Astrocyte (in vitro differentiated cells and primary cell): ENCODE data around the gene LMNTD2. TPM values are rescaled to one million over a fixed set of nuclear protein-coding genes. Genes with fewer than 3 reads are reported as not detected.

ENCODE experiments used
- DNase-seq: peaks from one replicate; pipeline ENCODE4 v3.0.0-alpha.2; 2010; ENCODE audit warnings: low read depth
- FAIRE-seq: peaks from 2 replicates; lab custom pipeline; 2011; peaks lifted over from hg19 to GRCh38; lab: Jason Lieb, UNC
- H2AFZ ChIP-seq: 2 replicates; pipeline ENCODE4 v1.6.0; 2012; ENCODE audit warnings: low read depth, low read length, inconsistent platforms
- H3K27ac ChIP-seq: 2 replicates; pipeline ENCODE4 v1.5.1; 2011; ENCODE audit warnings: low read depth, low read length, inconsistent platforms
- H3K27me3 ChIP-seq: 2 replicates; pipeline ENCODE4 v1.6.0; 2011; ENCODE audit warnings: low read length, inconsistent platforms; ENCODE audit not compliant: insufficient read depth
- H3K36me3 ChIP-seq: 2 replicates; pipeline ENCODE4 v1.5.1; 2011; ENCODE audit warnings: low read length, inconsistent platforms; ENCODE audit not compliant: insufficient read depth
- H3K4me1 ChIP-seq: 2 replicates; pipeline ENCODE4 v1.5.1; 2011; ENCODE audit warnings: low read length, inconsistent platforms; ENCODE audit not compliant: insufficient read depth
- H3K4me2 ChIP-seq: 2 replicates; pipeline ENCODE4 v1.6.0; 2012; ENCODE audit warnings: low read length, inconsistent platforms
- H3K4me3 ChIP-seq: 2 replicates; pipeline ENCODE4 v1.5.1; 2011; ENCODE audit warnings: low read depth, mild to moderate bottlenecking, low read length, inconsistent platforms; ENCODE audit not compliant: insufficient read depth
- H3K79me2 ChIP-seq: 2 replicates; pipeline ENCODE4 v1.6.0; 2012; ENCODE audit warnings: mild to moderate bottlenecking, low read length, inconsistent platforms; ENCODE audit not compliant: insufficient read depth
- H3K9ac ChIP-seq: 2 replicates; pipeline ENCODE4 v1.6.0; 2012; ENCODE audit warnings: mild to moderate bottlenecking, low read length, inconsistent platforms
- H3K9me3 ChIP-seq: 2 replicates; pipeline ENCODE4 v1.5.1; 2012; ENCODE audit warnings: low read depth, mild to moderate bottlenecking, low read length, inconsistent platforms; ENCODE audit not compliant: insufficient read depth
- H4K20me1 ChIP-seq: 2 replicates; pipeline ENCODE4 v1.6.0; 2012; ENCODE audit warnings: low read length, inconsistent platforms; ENCODE audit not compliant: insufficient read depth
- H3K27ac Mint-ChIP-seq: one replicate; pipeline ENCODE4 v1.8.0; 2021; ENCODE audit warnings: mild to moderate bottlenecking, mixed read lengths; ENCODE audit not compliant: unreplicated experiment
- H3K27me3 Mint-ChIP-seq: one replicate; pipeline ENCODE4 v1.8.0; 2021; ENCODE audit warnings: low read depth, mixed read lengths; ENCODE audit not compliant: unreplicated experiment
- H3K36me3 Mint-ChIP-seq: one replicate; pipeline ENCODE4 v1.8.0; 2021; ENCODE audit warnings: low read depth, mixed read lengths; ENCODE audit not compliant: unreplicated experiment
- H3K4me1 Mint-ChIP-seq: one replicate; pipeline ENCODE4 v1.8.0; 2021; ENCODE audit warnings: low read depth, mixed read lengths; ENCODE audit not compliant: unreplicated experiment
- H3K4me3 Mint-ChIP-seq: one replicate; pipeline ENCODE4 v1.8.0; 2021; ENCODE audit warnings: mild to moderate bottlenecking, moderate library complexity, mixed read lengths; ENCODE audit not compliant: unreplicated experiment
- H3K9me3 Mint-ChIP-seq: one replicate; pipeline ENCODE4 v1.8.0; 2021; ENCODE audit warnings: mild to moderate bottlenecking, mixed read lengths; ENCODE audit not compliant: unreplicated experiment
- CTCF ChIP-seq: IDR thresholded peaks from 2 replicates; pipeline ENCODE4 v1.5.1; 2011; ENCODE audit warnings: low read depth, mild to moderate bottlenecking, inconsistent platforms, low read length, moderate library complexity; ENCODE audit not compliant: insufficient read depth
- EZH2 ChIP-seq: IDR thresholded peaks from 2 replicates; pipeline ENCODE4 v1.6.1; 2012; ENCODE audit warnings: mild to moderate bottlenecking, low read length, inconsistent platforms; ENCODE audit not compliant: insufficient read depth
- total RNA-seq: library from RNA; stranded (reverse); gene quantifications from 2 replicates; pipeline ENCODE4 v1.2.1, GENCODE V29; 2021

The LMNTD2 gene
- total RNA-seq, 1 donor from 2014 or later: 2.8 TPM

- Histone ChIP-seq H3K4me1 (peaks cover 16% of the 10 kb centered on the region), H3K27me3 (peaks cover 6% of the 10 kb centered on the region), H3K4me2 (peak overlapping the region; percentile 96), H3K9me3 (no peaks in the 10 kb centered on the region), H3K4me3 (peak overlapping the region; percentile 98), H4K20me1 (peaks cover 50% of the 10 kb centered on the region), H3K27ac (peak overlapping the region; percentile 84), H3K9ac (peak overlapping the region; percentile 99), H2AFZ (no peak overlapping the region), H3K79me2 (peaks cover 53% of the 10 kb centered on the region), H3K36me3 (peaks cover 3% of the 10 kb centered on the region)
- Mint-ChIP-seq H3K27ac (peak overlapping the region; percentile 92), H3K9me3 (no peaks in the 10 kb centered on the region), H3K36me3 (peaks cover 12% of the 10 kb centered on the region), H3K4me1 (peaks cover 39% of the 10 kb centered on the region), H3K27me3 (peaks cover 17% of the 10 kb centered on the region), H3K4me3 (peak overlapping the region; percentile 98)
- DNase-seq (no peak), FAIRE-seq (no peak)
- TF ChIP-seq CTCF: no peak
- no peak for TF ChIP-seq EZH2
These were observed 16.5 kb upstream of the LMNTD2 start for GRCh38 chr11:576811-577610.

GRCh38 chr11:575996-576768, 15.6 kb upstream of the LMNTD2 start, which contains the start of gene PHRF1:
PHRF1 (plus strand) TSS chr11:576470; CDS start chr11:581513, 5,043 bp downstream.
- H3K36me3 ChIP-seq: no peaks in the 10 kb centered on the region
- H3K36me3 Mint-ChIP-seq: peaks cover 11% of the 10 kb centered on the region
- no peak for FAIRE-seq
- peaks cover 18% of the 10 kb centered on the region for H3K4me1 ChIP-seq
- H2AFZ ChIP-seq: peak within 1 kb of the TSS; percentile 99
- peak within 1 kb of the TSS; percentile 99 for H3K27ac ChIP-seq
- peak; percentile 89 for DNase-seq
- peaks cover 6% of the 10 kb centered on the region for H3K27me3 ChIP-seq
- peak within 1 kb of the TSS; percentile 98 for H3K4me2 ChIP-seq
- H3K27ac Mint-ChIP-seq: peak within 1 kb of the TSS; percentile 98
- H3K4me3 Mint-ChIP-seq: peak within 1 kb of the TSS; percentile 98
- H3K4me1 Mint-ChIP-seq: peaks cover 35% of the 10 kb centered on the region
- peak within 1 kb of the TSS; percentile 99 for H3K9ac ChIP-seq
- H3K79me2 ChIP-seq: peaks cover 45% of the 10 kb centered on the region
- H3K9me3 ChIP-seq: no peaks in the 10 kb centered on the region
- peaks cover 17% of the 10 kb centered on the region for H3K27me3 Mint-ChIP-seq
- H4K20me1 ChIP-seq: peaks cover 42% of the 10 kb centered on the region
- no peaks in the 10 kb centered on the region for H3K9me3 Mint-ChIP-seq
- TF ChIP-seq EZH2 (no peak), CTCF (no peak)
- H3K4me3 ChIP-seq: peak within 1 kb of the TSS; percentile 98
